NCI-H2081 treated with DMSO at 0.1 percent for 48 hours (cell line): Measurements from ENCODE around the gene ITPR3.
"Not testable (repeated sequence)": the region's sequence is repeated elsewhere in the genome, so short reads cannot be mapped to it uniquely, and the experiment has no call there.

Experiments
- DNase-seq: peaks from one replicate; lab custom pipeline; 2025; lab: John Stamatoyannopoulos, UW

ITPR3 gene

DNA sequence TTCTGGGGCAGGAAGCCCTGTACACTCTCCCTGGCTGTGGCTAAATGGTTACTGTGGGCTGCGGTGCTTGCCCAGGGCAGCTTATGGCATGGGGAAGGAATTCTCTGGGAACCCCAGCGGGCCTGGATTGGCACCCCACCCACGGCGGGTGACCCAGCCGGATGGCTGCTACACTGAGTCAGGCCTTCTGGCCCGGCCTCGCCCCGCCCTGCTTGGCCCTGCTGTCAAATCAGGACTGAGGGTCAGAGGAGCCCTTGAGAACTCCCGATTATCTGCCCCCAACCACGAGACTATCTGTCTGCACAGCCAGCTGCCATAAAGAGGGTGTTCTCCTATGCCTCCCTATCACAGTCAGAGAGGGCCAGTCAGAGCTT, 7.3 kb upstream of the ITPR3 start:
- DNase-seq, result no peak

GRCh38 chr6:33616113-33616512, 5.0 kb upstream of the ITPR3 start:
- no peak for DNase-seq

DNA sequence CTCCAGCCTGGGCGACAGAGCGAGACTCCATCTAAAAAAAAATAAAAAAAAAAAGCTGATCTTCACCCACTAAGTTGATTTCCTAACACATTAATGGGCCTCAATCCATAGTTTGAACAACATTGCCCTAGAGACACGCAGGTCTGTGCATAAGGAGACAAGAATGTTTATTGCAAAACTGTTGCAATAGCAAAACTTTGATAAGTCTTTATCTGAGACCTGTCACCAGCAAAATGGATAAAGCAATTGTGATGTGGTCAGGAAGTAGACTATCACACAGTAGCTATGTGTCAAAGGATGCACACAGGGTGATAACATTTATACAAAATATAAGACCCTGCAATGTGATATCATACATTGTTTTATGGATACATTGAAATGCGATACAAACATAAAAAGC, 4.2 kb upstream of the ITPR3 start:
- no peak for DNase-seq

- DNase-seq, result no peak
Measured at GRCh38 chr6:33619166-33619840, 1.8 kb upstream of the ITPR3 start.

DNA sequence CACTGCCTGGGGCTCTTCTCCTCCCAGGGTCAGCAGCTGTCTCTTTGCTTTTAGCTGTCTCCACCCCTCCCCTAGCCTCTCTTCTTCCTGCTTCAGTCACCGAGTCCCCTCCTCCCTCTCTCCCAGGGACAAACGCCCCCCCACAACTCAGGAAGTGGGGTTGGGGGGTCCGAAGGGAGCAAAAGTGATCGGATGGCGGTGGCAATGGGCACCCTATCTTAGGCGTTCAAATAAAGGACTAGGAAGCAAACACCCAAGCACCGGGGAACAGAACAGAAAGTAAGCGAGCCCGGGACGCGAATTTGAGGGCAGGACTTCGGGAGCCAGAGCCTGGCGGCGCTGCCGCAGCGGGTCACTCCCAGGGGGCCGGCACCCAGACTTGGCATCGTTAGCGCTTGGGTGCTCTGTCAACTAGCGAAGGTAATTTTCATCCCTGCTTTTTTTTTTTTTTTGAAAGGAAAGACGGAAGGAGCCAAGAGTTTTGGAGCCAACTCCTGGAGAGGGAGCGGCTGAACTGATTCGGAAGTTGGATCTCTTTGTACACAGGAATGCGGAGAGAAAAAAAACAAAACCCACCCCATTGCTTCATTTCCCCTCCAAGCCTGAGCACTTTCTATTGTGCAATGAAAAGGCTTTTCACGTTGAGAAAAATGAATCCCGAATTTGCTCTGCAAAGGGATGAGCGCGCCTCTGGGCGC, 815 bp upstream of the ITPR3 start:
- no peak for DNase-seq

GRCh38 chr6:33621711-33622388, 728 bp downstream of the ITPR3 start:
- no peak for DNase-seq

DNA sequence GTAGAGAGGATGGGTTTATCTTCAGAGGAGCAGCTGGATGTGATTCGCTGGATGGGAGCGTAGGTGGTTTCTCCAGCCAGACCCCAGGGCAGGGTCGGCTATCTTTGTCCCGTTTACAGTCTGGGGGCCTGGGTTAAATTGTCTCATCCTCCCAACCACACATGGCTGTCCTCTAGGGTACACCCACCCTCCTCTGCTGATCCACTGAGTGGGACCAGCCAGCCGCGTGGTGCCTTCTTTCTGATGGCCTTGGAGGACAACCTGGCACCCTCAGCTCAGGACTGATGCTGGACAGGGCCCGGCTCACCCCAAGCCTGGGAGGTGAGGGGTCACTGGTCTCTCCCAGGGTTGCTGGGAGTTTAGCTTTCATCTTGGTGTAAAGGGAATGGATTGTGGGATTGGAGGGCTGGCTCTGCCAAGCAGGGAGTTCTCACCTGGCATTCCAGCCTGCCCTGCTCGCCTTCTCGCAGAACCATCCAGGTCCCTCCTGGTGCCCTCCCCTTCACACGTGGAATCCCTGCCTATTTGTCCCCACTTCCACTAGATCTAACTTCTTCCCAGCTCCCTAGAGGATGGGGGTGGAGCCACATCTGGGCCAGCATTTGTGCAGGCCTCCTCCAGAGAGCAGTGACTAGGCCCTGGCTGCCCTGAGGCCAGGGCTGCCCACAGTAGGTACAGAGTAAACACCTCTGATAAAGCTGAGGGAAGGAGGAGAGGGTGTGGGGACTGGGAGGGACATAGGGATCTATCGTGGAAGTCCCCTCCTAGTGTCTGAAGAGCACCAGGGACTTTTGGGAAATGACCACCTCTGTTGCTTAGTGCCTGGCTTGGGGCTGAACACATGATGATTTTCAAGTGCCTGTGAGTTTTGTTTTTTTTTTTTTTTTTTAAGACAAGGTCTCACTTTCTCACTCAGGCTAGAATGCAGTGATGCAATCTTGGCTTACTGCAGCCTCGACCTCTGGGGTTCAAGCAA, 1.6 kb downstream of the ITPR3 start:
- no peak for DNase-seq

- no peak for DNase-seq
Measured at GRCh38 chr6:33623895-33624381, 2.8 kb downstream of the ITPR3 start.

- DNase-seq, result no peak
Measured at GRCh38 chr6:33624856-33625255, 3.7 kb downstream of the ITPR3 start.

GRCh38 chr6:33627876-33628275, 6.8 kb downstream of the ITPR3 start:
- no peak for DNase-seq

- DNase-seq, result peak; percentile 91
Measured at GRCh38 chr6:33628401-33628964, 7.4 kb downstream of the ITPR3 start.

- no peak for DNase-seq
Measured at GRCh38 chr6:33630014-33630413, 8.9 kb downstream of the ITPR3 start.

GRCh38 chr6:33631521-33631920, 10.4 kb downstream of the ITPR3 start:
- DNase-seq, result not testable (repeated sequence)

GRCh38 chr6:33631971-33632557, 10.9 kb downstream of the ITPR3 start:
- DNase-seq, result no peak

GRCh38 chr6:33632558-33633039, 11.5 kb downstream of the ITPR3 start:
- no peak for DNase-seq

DNA sequence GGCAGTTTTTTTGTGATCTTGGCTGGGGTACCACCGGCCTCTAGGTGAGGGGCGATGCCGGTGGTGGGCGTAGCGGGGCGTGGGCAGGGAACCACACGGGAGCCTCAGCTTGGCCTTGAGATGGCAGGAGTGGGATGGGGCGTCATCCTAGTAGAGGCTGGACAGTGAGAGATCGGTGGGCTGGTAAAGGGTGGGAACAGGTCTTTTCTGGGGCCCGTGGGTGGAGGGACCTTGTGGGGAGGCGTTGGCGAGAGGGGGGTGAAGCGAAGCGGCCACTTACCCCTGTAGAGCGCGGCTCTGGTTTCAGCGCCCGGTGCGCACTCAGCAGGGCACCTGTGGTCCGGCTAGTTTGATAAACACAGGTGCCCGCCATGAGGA, 12.0 kb downstream of the ITPR3 start:
- no peak for DNase-seq

DNA sequence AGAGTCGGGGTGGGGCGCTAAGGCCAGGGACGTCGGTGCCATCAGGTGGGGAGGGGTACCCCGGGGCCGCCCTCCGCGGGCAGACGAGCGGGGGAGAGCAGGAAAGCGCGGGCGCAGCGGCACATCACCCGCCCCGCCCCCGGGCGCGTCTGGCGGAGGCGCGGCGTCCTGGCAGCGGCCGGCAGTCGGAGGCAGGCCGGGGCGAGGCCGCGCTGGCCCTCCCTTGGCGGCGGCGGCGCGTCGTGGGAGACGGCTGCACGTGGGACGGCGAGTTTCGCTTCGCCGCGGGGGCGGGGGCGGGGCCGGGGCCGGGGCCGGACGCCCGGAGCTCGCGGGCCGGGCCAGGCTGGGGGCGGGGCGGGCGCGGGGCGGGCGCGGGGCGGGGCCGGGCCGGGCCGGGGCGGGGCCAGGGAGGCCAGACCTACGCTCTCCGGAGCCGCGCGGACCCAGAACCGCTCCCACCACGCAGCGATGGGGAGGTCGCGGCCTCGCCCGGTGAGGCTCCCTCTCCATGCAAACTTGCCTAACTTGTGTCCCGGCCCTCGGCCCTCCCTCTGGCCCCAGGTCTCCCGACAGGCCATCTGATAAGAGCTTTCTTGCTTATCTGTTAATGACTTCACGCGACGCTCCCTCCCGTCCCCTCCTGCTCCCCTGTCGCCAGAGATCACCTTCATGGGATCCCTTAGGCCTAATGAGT, 12.5 kb downstream of the ITPR3 start:
- DNase-seq, result no peak

GRCh38 chr6:33634161-33634727, 13.1 kb downstream of the ITPR3 start:
- no peak for DNase-seq

DNA sequence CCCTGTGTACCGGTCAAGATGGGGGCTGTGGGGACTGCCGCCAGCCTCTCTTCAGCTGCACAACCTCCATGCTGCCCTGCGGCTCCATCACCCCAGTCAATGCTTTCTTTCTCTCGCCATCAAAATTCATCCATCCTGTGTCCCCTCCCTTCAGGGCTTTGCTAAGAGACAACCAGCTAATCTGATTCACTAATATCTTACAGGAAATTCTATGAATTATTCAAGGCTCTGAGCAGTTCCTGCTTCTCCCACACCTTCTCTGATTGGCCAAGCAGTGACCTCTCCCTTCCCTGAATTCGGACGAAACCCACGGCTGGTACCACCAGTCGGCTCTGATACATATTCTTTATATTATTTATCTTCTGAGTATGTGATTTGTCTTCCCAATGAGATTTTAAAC, 13.8 kb downstream of the ITPR3 start:
- no peak for DNase-seq

DNA sequence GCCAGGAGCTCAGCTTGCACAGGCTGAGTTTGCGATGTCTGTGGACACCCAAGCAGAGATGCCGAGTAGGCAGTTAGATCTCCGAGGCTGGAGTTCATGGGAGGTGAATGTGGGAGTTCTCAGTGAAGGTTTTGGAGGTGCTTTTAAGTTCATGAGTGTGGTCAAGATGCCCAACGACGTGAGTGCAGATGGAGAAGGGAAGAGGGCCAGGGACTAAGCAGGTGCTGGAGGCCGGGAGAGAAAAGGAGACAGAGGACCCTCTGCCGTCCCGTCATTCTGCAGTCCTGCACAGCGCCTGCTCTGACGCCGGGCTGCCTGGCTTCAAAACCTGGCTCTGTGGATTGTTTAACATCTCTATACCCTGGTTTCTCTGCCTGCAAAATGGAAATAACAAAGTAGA, 15.5 kb downstream of the ITPR3 start:
- DNase-seq, result no peak
